ENCODE data around the gene PPP1R12C.
A peak's percentile ranks its signal among the peaks of the same experiment; 100 is the strongest.
"Not testable (repeated sequence)": the region's sequence is repeated elsewhere in the genome, so short reads cannot be mapped to it uniquely, and the experiment has no call there.

Gene PPP1R12C

DNA sequence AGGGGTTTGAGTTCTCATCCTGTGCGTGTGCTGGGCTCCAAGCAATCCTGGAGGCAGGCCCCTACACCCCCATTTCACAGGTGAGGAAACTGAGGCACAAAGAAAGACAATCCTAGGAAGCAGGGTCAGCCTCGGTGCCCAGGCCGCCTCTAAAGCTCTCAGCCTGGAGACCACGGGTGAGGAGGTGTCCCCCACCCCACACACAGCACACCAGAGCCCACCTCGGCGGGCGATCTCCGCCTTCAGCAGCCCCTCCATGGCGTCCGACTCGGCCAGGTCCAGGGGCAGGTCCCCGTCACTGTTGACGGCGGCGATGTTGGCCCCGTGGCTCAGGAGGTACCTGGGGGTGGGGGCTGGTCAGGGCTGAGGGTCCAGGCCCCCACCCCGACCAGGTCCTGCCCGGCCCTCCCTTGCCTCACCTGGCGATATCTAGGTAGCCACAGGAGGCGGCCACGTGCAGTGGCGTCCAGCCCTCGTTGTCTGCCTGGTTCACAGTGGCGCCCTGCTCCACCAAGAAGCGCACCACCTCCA, 5.1 kb downstream of the PPP1R12C start:
- no peak for DNase-seq

DNA sequence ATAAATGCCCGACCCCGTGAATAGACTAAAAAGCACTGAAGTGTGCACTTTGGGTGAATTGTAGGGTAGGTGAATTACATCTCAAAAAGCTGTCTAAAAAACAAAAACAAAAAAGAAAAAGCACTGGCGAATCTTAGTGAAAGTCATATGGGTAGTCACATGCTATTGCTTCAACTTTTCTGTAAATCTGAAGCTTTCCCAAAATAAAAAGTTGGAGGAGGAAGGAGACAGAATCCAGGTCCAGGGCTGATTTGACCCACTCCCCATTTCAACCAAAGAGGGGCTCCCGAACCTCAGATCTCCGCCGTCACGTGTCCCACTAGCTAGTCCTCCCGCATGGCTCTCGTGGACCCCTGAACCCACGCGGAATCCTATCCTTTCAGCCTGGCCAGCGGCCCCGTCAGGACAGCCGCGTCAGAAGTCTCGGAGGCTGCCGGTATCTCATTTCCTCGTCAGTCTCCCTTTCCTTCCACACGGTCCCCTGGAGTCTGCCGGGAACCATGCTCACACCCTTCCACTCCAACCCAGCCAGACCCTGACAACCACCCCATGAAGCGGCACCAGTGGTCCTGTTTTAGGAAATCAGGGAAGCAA, 6.1 kb downstream of the PPP1R12C start:
- DNase-seq, result no peak

DNA sequence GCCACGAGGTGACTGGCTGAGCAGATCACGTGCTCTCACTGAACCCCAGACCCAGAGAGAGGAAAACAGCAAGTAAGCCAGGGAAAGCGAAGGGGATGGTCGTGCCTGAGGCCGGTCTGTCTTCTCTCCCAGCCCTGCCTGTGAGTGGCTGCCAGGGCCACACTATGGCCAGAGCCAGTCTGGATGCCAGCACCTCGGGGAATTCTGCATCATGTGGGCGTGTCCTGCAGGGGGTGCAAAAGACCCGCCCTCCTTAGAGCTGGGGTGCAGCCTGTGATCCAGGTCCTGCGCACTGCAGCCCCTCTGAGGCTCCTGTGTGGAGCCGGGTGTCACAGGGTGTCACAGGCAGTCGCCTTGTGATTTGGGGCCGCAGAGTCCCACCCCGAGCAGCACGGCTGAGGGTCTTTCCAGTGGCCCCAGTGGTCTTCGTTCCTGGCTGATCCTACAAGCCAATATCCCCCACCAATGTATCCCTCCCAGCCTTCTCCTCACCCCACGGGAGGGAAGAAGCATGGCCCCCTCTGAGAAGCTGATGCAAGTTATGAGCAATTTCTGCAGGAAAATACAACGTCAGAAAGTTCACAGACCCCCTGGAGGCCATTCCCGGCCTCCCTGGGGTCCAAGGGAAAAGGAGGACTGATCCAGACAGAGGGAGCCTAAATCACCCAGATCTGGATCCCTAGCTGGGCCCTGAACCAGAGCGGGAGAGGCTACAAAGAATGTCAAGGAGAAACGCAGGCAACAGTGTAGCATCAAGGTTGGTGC, 7.7 kb downstream of the PPP1R12C start:
- DNase-seq, result no peak

DNA sequence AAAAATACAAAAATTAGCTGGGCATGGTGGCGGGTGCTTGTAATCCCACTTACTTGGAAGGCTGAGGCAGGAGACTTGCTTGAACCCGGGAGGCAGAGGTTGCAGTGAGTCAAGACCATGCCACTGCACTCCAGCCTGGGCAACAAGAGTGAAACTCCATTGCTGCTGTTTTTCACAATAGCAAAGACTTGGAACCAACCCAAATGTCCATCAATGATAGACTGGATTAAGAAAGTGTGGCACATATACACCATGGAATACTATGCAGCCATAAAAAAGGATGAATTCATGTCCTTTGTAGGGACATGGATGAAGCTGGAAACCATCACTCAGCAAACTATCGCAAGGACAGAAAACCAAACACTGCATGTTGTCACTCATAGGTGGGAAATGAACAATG, 10.2 kb downstream of the PPP1R12C start:
- not testable (repeated sequence) for DNase-seq

DNA sequence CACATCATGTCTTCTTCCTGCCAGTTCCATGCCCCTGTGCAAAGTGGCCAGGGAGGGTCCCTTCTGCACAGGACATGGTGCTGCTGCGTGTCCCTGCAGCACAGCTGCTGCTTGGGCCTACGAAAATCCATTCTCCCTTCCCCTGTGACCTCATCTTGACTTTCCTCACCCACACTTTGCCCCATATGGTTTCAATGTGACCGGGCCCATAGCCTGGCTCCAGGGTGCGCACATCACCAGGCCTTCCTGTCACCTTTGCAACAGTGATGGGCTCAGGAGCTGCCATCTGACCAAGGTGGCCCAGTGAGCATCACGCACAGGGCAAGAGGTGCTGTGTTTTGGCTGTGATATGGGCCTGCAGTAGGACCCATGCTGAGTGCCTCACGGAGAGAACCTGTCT, 10.8 kb downstream of the PPP1R12C start:
- no peak for DNase-seq

DNA sequence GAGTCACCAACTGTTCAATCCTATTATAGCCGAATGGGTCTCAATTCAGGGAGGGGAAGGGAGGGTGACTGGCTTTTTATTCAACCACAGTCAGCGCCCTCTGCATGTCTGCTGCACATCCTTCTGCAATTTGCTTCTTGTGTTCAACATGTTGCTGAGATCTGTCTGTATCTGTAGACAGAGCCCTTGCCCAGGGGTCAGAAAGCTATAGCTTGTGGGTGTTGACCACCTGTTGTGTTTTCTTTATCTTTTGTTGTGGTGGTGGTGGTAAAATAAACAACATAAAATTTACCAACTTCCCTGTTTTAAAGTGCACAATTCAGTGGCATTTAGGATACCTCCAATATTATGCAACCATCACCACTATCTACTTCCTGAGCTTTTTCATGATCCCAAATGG, 12.2 kb downstream of the PPP1R12C start:
- no peak for DNase-seq

DNA sequence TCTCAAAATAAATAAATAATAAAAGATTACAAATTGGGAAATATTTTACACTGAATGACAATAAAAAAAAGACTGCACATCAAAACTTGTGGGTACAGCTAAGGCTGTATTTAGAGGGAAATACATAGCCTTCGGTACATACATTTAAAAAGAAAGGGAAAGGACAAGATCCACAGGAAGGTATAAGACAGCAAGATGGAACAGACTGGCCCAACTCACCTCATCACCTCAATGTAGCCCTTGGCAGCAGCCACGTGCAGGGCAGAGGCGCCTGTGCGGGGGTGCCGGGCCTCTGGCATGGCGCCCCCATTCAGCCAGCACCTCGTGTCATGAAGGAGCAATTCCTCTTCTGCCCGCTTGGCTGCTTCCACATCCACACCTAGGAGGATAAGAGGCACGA, 14.2 kb downstream of the PPP1R12C start:
- DNase-seq, result no peak

DNA sequence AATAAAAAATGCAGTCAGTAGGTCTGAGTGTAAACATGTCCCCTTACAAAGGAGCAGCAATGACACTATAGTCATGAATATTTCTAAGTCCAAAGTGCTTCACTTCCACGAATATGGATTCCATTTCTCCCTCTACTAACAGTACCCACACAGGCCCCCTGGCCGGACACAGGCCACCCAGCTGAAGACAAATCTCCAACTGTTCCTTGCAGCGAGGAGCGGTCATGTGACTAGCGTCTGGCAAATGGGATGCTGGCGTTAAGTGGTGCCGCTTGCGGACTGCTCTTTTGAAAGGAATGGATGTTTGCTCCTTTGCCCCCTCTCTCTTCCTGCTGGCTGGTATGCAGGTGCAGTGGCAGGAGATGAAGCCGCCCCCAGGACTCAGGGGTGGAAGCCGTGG, 16.2 kb downstream of the PPP1R12C start:
- DNase-seq, result peak in 16 of 51 donors; percentile 4 to 59 (median 24)

DNA sequence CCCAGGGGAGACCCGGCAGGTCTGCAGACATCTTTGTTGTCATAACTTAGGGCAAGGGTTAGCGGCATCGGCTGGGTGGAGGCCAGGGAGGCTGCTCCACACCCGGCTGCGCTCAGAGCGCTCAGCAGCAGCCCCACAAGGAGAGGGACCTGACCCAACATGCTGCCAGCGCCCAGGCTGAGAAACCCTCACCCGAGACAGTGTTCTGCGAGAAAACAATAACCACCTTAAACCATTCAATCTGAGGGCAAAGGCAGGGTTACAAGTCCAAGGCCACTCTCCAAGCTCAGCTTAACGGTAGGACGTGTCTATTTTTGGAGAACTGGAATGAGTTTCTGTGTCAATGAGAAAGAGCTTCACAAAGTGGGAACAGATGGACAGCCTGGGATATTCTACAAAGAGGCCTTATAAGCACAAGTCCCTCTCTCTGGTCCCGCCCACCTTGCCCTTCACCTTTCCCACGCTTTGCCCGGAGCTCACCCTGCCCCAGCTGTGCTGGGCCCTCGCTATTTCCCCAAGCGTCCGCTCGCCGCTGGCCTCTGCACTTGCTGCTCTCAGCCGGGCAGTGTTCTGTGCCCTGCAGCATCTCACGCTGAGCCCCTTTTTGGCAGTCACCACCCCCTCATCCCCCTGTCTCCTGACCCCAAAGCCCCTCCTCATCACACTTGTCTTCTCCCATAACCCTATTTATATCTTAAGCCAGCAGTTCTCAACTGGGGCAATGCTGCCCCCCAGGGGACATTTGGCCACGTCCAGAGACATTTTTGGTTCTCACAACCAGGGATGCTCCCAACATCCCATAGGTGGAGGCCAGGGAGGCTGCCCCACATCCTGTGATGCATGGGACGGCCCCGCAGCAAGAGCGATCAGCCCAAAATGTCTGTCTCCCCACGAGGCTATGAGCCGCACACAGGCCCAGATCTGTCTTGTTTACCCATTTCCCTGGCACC, 17.6 kb downstream of the PPP1R12C start:
- DNase-seq, result peak in 2 of 51 donors; percentile 4 to 9

DNA sequence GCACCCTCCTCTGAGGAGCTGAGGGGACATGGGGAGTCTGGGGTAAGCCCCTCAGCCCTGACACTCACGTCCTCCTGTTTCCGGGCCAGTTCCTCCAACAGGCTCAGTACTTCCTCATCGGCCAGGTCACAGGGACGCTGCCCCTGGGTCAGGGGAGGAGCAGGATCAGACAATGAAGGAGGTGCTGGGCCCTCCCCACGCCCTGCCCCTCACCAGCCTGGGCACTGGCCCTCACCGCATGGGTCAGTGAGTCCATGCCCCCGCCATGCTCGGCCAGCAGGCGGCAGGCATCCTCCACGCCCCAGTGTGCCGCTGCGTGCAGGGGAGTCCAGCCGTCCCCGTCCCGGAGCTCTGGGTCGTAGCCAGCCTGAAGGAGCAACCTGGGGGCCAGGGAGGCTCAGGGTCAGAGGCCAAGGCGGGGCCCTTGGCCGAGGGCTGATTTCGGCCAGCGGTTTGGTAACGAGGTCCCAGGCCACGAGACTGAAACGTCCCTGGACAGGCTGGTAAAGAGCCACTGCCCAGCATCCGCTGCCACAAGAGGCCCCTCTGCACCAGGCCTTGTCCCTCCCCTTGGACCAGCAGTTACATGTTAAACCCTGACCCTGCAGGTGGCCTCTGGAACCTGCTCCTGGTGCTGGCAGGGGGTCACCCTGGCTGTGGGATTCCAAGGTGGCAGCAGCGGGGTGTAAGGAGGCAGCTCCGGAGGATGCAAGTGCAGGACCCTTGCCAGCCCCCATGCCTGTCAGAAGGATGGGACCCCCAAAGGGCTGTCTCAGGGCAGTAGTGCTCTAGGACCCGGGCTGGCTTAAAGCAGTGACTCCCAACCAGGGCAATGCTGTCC, 18.5 kb downstream of the PPP1R12C start:
- DNase-seq, result peak in 1 of 51 donors; percentile 7

DNA sequence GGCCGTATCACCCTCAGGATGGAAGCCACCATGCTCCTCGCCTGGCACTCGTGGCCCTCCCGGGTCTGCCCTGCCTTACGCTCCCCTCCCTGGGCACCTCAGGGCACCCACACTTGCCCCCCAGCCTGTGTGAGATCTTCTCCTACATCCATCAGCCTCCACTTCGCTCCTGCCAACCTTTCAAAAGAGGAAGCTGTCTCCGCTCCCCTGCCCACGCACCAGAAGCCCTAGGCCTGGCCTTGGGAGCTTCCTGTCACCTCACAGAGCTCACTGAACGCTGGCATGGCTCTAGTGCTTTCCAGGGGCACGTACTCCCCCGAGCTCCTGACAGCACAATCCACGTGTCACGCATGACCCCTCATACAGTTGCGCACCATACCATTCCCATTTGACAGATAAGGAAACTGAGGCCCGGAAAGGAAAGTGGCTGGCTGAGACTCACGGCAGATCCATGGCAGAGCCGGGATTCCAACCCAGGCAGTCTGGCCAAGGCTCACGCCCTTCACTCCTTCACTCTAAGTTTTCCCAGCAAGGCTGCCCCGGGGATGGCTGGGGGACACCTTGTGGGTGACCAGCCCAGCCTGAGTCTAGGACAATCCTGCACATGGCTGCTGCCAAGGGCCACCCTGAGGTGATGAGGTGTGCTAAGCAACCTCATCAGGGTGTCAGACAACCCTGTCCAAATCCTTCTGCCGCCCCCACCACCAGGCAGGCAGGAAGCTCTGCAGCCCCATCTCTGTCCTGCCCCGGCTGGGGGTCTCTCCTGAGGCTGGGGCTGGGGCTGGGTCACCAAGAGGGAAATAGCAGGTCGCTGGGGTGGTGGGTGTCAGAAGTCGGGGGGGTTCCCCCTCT, 19.3 kb downstream of the PPP1R12C start:
- peak in 1 of 51 donors; percentile 3 for DNase-seq

DNA sequence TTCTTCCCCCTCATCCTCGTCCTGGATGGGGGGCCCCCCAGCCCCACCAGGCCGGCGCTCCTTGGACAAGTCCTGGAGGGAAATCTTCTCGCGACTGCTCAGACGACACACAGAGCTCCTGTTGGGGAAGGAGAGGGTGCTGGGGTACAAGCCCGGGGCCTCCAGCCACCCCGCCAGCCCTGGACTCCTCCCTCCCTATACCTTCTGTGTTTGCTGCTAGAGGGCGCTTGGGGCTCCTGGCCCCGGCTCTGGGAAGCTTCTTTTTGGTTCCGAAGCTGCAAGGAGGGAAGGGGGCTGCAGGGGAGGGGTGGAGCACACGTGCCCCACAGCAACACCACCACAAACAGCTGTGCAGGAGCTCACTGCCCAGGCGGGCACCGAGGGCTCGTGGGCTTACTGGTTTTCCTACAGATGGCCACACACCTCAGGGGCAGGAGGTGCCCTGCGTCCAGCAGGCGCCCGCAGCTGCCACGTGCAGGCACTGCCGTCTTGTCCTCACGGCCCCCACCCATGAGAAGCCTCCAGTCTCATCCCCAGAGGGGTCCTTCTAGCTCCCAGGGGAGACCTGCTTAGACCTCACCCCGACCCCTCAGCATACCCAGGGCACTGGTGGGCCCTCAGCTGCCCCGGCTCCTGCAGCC, 21.3 kb downstream of the PPP1R12C start:
- no peak for DNase-seq

DNA sequence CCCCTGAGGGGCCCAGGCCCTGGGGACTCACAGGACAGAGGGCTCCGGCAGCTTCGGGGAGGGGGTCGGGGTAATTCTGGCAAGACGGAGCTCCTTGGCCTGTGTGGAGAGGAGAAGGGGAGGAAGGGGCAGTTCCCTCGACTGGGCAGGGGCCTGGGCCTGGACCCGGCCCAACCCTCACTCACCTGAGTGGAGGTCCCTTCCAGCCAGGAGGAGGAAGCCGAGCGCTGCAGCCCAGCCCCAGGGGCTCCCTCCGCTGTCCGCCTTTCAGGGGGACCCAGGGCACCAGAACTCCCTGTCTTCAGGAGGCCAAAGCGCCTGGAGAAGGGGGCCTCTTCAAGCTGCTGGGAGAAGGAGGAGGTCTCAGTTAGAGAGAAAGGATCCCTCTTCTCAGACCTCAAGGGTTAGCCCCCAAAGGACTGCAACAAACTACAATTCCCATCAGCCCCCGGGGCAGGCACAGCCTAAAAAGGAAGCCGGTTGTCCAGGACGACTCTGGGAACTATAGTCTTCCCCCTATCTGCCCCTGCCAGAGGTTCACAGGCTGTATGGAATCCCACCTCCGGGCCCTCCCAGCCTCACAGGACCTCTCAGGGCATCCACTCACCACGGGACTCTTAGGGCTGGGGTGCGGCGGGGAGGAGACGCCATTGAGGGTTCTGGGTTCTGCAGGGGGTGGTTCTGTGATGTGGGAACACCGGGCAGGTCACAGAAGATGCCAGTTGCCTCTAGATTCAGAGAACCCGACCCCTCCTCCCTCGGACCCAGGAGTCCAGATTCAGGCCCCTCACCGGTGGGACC, 22.0 kb downstream of the PPP1R12C start:
- no peak for DNase-seq

DNA sequence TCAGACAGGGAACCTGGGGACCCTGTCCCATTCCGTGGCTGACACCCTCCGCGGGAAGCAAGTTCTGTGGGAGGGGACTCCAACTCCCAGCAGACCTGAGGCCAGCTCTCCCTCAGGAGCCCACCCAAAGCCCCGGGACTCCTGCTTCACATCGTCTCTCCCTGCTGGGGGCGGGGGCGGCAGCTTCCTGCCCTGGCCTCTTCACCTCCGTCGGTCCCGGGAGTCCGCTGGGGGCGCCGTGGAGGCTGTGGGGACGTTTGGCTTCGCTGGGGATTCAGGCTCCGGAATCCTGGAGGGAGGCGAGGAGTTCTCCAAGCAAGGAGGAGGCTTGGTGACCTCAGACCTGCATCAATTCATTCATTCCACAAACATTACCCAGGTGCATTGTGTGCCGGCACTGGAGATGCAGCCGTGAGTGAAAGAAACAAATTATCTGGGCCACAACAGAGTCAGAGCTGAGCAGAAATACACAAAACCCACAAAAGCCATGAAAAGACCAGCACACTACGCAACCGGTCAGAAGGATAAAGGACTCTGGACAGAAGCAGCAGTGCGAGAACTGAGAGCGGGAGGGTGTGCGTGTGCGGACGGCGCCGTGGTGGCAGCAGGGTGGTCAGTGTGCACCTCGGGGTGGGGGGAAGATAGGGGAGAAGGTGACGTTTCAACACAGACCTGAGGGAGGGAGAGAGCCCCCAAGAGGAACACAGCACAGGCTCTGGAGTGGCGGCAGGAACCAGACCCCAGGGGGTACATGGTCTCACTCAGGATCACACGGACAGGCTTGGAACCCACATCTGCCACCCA, 22.8 kb downstream of the PPP1R12C start:
- no peak for DNase-seq

DNA sequence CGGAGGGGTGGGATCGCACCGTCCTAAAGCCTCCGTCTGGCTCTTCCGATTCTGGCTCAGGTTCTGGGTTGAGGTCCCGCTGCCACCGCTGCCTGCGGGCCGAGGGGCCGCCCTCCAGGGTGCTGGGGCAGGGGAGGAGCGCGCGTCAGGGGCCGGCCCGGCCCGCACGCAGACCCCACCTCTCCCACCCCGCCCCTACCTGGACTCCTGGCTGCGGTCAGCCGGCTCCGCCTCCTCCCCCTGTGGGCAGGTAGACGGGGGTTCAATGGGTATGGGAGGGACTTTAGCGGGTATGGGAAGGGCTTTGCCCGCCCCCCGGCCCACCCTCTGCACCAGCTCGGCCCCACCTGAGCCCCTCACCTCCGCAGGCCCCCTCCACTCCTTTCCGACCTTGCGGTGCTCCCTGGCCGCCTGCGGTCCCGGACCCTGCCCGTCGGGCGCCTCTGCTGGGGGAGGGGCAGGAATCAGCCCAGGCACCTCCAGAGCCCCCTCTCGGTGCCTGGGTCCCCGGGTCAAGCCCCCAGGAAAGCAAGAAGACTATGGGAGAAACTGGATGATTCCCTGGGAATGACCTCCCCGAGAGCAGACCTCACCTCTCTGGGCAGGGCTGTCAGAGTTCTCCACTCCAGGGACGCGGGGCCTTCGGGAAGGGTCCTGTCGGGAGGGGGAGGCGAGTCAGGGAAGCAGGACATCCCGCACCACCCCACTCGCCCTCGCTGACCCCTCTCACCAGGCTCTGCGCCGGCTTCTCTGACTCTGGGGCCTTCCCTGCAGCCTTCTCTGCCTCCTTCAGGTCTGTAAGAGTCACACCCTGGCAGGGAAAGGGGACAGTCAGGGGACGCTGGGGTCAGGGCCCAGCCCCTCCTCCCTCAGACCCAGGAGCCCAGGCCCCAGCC, 24.8 kb downstream of the PPP1R12C start:
- no peak for DNase-seq

DNA sequence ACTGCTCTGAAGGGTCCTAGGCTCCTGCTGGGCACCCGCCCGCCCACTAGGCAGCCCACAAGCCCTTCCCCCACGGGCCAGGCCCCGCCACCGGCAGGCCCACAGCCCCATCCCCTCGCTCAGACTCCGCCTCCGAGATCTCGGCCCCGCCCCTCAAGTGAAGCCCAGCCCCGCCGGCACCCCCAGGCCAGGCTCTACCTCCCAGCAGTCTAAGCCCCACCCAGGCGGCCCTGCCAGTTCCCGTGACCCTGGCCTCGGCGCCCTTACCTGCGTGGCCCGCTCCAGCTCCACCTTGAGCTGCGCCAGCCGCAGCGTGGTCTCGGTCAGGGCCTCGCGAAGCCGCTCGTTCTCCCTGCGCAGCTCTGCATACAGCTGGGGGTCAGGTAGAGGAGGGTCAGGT, 25.5 kb downstream of the PPP1R12C start:
- DNase-seq, result no peak
